K562 (cell line): ENCODE data around the gene CDCA4. TPM values are rescaled to one million over a fixed set of nuclear protein-coding genes. Genes with fewer than 3 reads are reported as not detected.

Source experiments
- ATF1 ChIP-seq, 2 experiments: fragments of 450-650 bp in 1 of 2; IDR thresholded peaks; 2 replicates each; pipeline ENCODE4 v1.6.1; 2016; ENCODE audit warnings: missing compliant biosample characterization in 1 of 2, missing genetic modification characterization in 1 of 2
- BACH1 ChIP-seq: fragments of 200-800 bp; sonication (Bioruptor generic); IDR thresholded peaks from 2 replicates; pipeline ENCODE4 v1.6.1; 2016; ENCODE audit warnings: missing genetic modification characterization, missing compliant biosample characterization
- CAMTA2 ChIP-seq: fragments of 250-450 bp; sonication (Bioruptor Pico); conservative IDR thresholded peaks from 2 replicates; pipeline ENCODE4 v1.5.1; 2022
- CC2D1A ChIP-seq: fragments of 450-650 bp; IDR thresholded peaks from 2 replicates; pipeline ENCODE4 v1.6.1; 2017; ENCODE audit warnings: mild to moderate bottlenecking
- ETS2 ChIP-seq: IDR thresholded peaks from 2 replicates; pipeline ENCODE4 v1.6.1; 2016; ENCODE audit warnings: borderline replicate concordance, missing genetic modification characterization, mild to moderate bottlenecking, moderate library complexity, missing compliant biosample characterization; ENCODE audit not compliant: poor library complexity, severe bottlenecking
- EWSR1 ChIP-seq: fragments of 450-650 bp; IDR thresholded peaks from 2 replicates; pipeline ENCODE4 v1.6.1; 2018; ENCODE audit warnings: borderline replicate concordance, mild to moderate bottlenecking, low read depth, moderate library complexity; ENCODE audit not compliant: partially characterized antibody
- FOXK1 ChIP-seq: sonication (generic); formaldehyde crosslinking; IDR thresholded peaks from 2 replicates; pipeline ENCODE4 v1.8.0; 2022; ENCODE audit warnings: missing genetic modification reagents, mild to moderate bottlenecking, borderline replicate concordance
- JUND ChIP-seq, 2 experiments: IDR thresholded peaks; 2 replicates in 1 of 2; 3 replicates in 1 of 2; pipeline ENCODE4 v1.6.1; 2011; ENCODE audit warnings: borderline replicate concordance in 2 of 2, low read depth in 2 of 2, low read length in 2 of 2, improper control_type of control experiment in 1 of 2, missing biosample characterization in 1 of 2, missing genetic modification characterization in 1 of 2, missing genetic modification reagents in 1 of 2
- MEF2A ChIP-seq: IDR thresholded peaks from 2 replicates; pipeline ENCODE4 v1.6.1; 2011; ENCODE audit warnings: low read depth, mild to moderate bottlenecking, low read length, moderate library complexity; ENCODE audit not compliant: control insufficient read depth
- TEAD2 ChIP-seq: fragments of 450-650 bp; IDR thresholded peaks from 2 replicates; pipeline ENCODE4 v1.6.1; 2016; ENCODE audit warnings: missing genetic modification characterization, control low read depth, missing compliant biosample characterization
- ZBED1 ChIP-seq: IDR thresholded peaks from 2 replicates; pipeline ENCODE4 v1.6.1; 2014
- ZBTB8A ChIP-seq: fragments of 450-650 bp; IDR thresholded peaks from 2 replicates; pipeline ENCODE4 v1.6.1; 2018; ENCODE audit warnings: mild to moderate bottlenecking, moderate library complexity; ENCODE audit not compliant: partially characterized antibody
- polyA plus RNA-seq, 8 experiments: library from polyadenylated mRNA; depleted of rRNA in 4 of 8; stranded (reverse) in 5 of 8; unstranded in 3 of 8; fragments of >200 nt; fragmentation: Nextera tagmentation in 2 of 8; fragmentation: Illumina TruSeq in 1 of 8; extraction: Ambion mirVana in 2 of 8; extraction: Trizol in 1 of 8; gene quantifications; 2 replicates each; pipeline versions ENCODE4 v1.2.1 to v1.2.3, GENCODE V29; 2011 to 2014; ENCODE audit warnings: inconsistent platforms in 1 of 8, missing spikeins in 1 of 8
- total RNA-seq, 7 experiments: library from RNA; depleted of rRNA in 6 of 7; stranded (reverse); fragments of >200 nt in 6 of 7; fragmentation: Illumina TruSeq in 2 of 7; extraction: Trizol in 2 of 7; gene quantifications; 2 replicates each; pipeline versions ENCODE4 v1.2.1 to v1.2.3, GENCODE V29; 2011 to 2021; ENCODE audit warnings: low replicate concordance in 1 of 7
- TF ChIP-seq, protein P1 (sequence below): sonication (generic); formaldehyde crosslinking; IDR thresholded peaks from 2 replicates; pipeline ENCODE4 v1.8.1; 2023; ENCODE audit warnings: missing genetic modification reagents, mild to moderate bottlenecking, borderline replicate concordance
- TF ChIP-seq, protein P2 (sequence below): fragments of 250-450 bp; sonication (Bioruptor Pico); IDR thresholded peaks from 2 replicates; pipeline ENCODE4 v1.8.0; 2022; ENCODE audit warnings: moderate library complexity, mild to moderate bottlenecking, inconsistent platforms
- TF ChIP-seq, protein P3 (sequence below): sonication (generic); formaldehyde crosslinking; IDR thresholded peaks from 2 replicates; pipeline ENCODE4 v1.8.0; 2022; ENCODE audit warnings: missing genetic modification reagents, mild to moderate bottlenecking, borderline replicate concordance
- TF ChIP-seq, protein P4 (sequence below): fragments of 250-450 bp; sonication (Bioruptor Pico); IDR thresholded peaks from 2 replicates; pipeline ENCODE4 v1.6.1; 2021; ENCODE audit warnings: mild to moderate bottlenecking

CDCA4 gene
- total and polyA plus RNA-seq, 9 of the 15 experiments (the other 6 are each of a cell fraction or from before 2014, with no cell fraction given), result 6.6 to 44.2 (median 23.0) TPM

DNA sequence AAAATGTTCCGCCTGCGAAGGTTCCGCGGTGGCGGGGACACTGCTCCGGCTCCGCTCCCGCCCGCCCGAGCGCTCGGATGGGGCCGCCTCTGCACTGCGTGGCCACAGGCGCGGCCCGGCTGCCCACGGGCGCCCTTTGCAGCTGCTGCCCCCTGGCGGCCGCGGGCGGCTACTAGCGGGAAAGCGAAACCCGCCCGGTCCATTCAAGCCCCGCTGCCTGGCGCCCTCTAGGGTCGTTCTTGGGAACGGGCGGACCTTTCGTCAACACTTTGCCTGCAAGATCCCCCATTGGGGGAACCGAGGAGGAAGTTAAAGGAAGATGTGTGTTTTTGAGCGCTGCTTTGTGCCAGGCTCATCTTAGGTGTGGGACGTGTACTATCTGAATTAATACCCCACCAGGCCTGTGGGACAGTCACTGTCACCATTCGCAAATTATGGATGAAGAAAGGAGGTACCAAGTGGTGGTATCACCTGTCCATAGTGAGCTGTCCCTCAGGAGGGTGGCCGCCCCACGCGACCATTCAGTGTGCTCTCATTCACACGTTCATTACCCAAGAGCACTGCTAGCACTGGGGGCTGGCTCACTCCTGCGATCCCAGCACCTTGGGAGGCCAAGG lies 24.9 kb upstream of the CDCA4 start (continued):
- TF ChIP-seq, protein P1, sequence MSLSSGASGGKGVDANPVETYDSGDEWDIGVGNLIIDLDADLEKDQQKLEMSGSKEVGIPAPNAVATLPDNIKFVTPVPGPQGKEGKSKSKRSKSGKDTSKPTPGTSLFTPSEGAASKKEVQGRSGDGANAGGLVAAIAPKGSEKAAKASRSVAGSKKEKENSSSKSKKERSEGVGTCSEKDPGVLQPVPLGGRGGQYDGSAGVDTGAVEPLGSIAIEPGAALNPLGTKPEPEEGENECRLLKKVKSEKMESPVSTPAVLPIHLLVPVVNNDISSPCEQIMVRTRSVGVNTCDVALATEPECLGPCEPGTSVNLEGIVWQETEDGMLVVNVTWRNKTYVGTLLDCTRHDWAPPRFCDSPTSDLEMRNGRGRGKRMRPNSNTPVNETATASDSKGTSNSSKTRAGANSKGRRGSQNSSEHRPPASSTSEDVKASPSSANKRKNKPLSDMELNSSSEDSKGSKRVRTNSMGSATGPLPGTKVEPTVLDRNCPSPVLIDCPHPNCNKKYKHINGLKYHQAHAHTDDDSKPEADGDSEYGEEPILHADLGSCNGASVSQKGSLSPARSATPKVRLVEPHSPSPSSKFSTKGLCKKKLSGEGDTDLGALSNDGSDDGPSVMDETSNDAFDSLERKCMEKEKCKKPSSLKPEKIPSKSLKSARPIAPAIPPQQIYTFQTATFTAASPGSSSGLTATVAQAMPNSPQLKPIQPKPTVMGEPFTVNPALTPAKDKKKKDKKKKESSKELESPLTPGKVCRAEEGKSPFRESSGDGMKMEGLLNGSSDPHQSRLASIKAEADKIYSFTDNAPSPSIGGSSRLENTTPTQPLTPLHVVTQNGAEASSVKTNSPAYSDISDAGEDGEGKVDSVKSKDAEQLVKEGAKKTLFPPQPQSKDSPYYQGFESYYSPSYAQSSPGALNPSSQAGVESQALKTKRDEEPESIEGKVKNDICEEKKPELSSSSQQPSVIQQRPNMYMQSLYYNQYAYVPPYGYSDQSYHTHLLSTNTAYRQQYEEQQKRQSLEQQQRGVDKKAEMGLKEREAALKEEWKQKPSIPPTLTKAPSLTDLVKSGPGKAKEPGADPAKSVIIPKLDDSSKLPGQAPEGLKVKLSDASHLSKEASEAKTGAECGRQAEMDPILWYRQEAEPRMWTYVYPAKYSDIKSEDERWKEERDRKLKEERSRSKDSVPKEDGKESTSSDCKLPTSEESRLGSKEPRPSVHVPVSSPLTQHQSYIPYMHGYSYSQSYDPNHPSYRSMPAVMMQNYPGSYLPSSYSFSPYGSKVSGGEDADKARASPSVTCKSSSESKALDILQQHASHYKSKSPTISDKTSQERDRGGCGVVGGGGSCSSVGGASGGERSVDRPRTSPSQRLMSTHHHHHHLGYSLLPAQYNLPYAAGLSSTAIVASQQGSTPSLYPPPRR, result no peak
- no peak for TF ChIP-seq TEAD2 (tag)
- TF ChIP-seq JUND (IDR thresholded peaks at IDR 0.05; ENCODE audit: borderline replicate concordance, low read depth, low read length), result peak; percentile 49; the same call in 1 of the 2 replicates
- TF ChIP-seq JUND (tag; IDR thresholded peaks at IDR 0.05; ENCODE audit: borderline replicate concordance, low read depth, low read length), result no peak
- no peak for TF ChIP-seq BACH1 (tag)
- TF ChIP-seq CAMTA2 (CRISPR knock-in tag), result no peak
- TF ChIP-seq CC2D1A, result peak; percentile 52; the same call in 1 of the 2 replicates
- TF ChIP-seq, protein P2, sequence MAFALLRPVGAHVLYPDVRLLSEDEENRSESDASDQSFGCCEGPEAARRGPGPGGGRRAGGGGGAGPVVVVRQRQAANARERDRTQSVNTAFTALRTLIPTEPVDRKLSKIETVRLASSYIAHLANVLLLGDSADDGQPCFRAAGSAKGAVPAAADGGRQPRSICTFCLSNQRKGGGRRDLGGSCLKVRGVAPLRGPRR, result no peak
- no peak for TF ChIP-seq EWSR1
- no peak for TF ChIP-seq FOXK1 (CRISPR knock-in tag)
- TF ChIP-seq, protein P3, sequence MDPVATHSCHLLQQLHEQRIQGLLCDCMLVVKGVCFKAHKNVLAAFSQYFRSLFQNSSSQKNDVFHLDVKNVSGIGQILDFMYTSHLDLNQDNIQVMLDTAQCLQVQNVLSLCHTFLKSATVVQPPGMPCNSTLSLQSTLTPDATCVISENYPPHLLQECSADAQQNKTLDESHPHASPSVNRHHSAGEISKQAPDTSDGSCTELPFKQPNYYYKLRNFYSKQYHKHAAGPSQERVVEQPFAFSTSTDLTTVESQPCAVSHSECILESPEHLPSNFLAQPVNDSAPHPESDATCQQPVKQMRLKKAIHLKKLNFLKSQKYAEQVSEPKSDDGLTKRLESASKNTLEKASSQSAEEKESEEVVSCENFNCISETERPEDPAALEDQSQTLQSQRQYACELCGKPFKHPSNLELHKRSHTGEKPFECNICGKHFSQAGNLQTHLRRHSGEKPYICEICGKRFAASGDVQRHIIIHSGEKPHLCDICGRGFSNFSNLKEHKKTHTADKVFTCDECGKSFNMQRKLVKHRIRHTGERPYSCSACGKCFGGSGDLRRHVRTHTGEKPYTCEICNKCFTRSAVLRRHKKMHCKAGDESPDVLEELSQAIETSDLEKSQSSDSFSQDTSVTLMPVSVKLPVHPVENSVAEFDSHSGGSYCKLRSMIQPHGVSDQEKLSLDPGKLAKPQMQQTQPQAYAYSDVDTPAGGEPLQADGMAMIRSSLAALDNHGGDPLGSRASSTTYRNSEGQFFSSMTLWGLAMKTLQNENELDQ, result no peak
- no peak for TF ChIP-seq ZBTB8A
- TF ChIP-seq ZBED1, result no peak
- TF ChIP-seq ETS2, result no peak
- TF ChIP-seq, protein P4, sequence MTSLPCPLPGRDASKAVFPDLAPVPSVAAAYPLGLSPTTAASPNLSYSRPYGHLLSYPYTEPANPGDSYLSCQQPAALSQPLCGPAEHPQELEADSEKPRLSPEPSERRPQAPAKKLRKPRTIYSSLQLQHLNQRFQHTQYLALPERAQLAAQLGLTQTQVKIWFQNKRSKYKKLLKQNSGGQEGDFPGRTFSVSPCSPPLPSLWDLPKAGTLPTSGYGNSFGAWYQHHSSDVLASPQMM (CRISPR knock-in tag), result no peak
- no peak for TF ChIP-seq MEF2A
- no peak for TF ChIP-seq ATF1 (CRISPR knock-in tag; IDR thresholded peaks at IDR 0.05)
- peak; percentile 59 for TF ChIP-seq ATF1 (tag; IDR thresholded peaks at IDR 0.05)
